ENCODE data around the gene CCDC61. TPM values are rescaled to one million over a fixed set of nuclear protein-coding genes. Genes with fewer than 3 reads are reported as not detected.

Gene CCDC61
- total RNA-seq, 1 experiment from 2014 or later: 8.7 TPM

- DNase-seq (ENCODE audit: low read depth): no peak
Measured at GRCh38 chr19:46015687-46016425, 20.6 kb downstream of the CCDC61 start.

GRCh38 chr19:46016426-46017094 lies 21.3 kb downstream of the CCDC61 start:
- peak; percentile 60 for DNase-seq (ENCODE audit: low read depth)

GRCh38 chr19:46017095-46017429 lies 21.8 kb downstream of the CCDC61 start:
- DNase-seq (ENCODE audit: low read depth): no peak

- DNase-seq (ENCODE audit: low read depth): no peak
Measured at GRCh38 chr19:46017874-46018675, 22.8 kb downstream of the CCDC61 start.

GRCh38 chr19:46018729-46019251 lies 23.5 kb downstream of the CCDC61 start:
- DNase-seq (ENCODE audit: low read depth): no peak

GRCh38 chr19:46019270-46019669 lies 24.0 kb downstream of the CCDC61 start:
- no peak for DNase-seq (ENCODE audit: low read depth)

GRCh38 chr19:46020819-46021125 lies 25.5 kb downstream of the CCDC61 start:
- DNase-seq (ENCODE audit: low read depth): no peak

- DNase-seq (ENCODE audit: low read depth): no peak
Measured at GRCh38 chr19:46021531-46022041, 26.3 kb downstream of the CCDC61 start.

GRCh38 chr19:46022061-46022430 lies 26.8 kb downstream of the CCDC61 start:
- DNase-seq (ENCODE audit: low read depth): no peak

- no peak for DNase-seq (ENCODE audit: low read depth)
Measured at GRCh38 chr19:46022431-46023310, 27.4 kb downstream of the CCDC61 start, which contains the start of gene PGLYRP1. TSS of gene PGLYRP1 (minus strand) at chr19:46023053. CDS start at chr19:46023021, 32 bp downstream.

GRCh38 chr19:46023311-46023779 lies 28.1 kb downstream of the CCDC61 start:
- DNase-seq (ENCODE audit: low read depth): no peak

GRCh38 chr19:46025835-46026234 lies 30.6 kb downstream of the CCDC61 start:
- no peak for DNase-seq (ENCODE audit: low read depth)

GRCh38 chr19:46030812-46031550 lies 35.7 kb downstream of the CCDC61 start:
- no peak for DNase-seq (ENCODE audit: low read depth)

GRCh38 chr19:46031781-46032596 lies 36.7 kb downstream of the CCDC61 start:
- no peak for DNase-seq (ENCODE audit: low read depth)

GRCh38 chr19:46032597-46033025 lies 37.3 kb downstream of the CCDC61 start:
- DNase-seq (ENCODE audit: low read depth): no peak

- DNase-seq (ENCODE audit: low read depth): no peak
Measured at GRCh38 chr19:46033401-46033800, 38.1 kb downstream of the CCDC61 start.

- DNase-seq (ENCODE audit: low read depth): no peak
Measured at GRCh38 chr19:46035546-46035945, 40.3 kb downstream of the CCDC61 start.

GRCh38 chr19:46035986-46036743 lies 40.9 kb downstream of the CCDC61 start:
- no peak for DNase-seq (ENCODE audit: low read depth)

All from HT1080 (cell line).